GM12878 (cell line): ENCODE data around the gene RPRD1B. TPM values are rescaled to one million over a fixed set of nuclear protein-coding genes. Genes with fewer than 3 reads are reported as not detected.

Experiments used
- ATF2 ChIP-seq: IDR thresholded peaks from 2 replicates; pipeline ENCODE4 v1.6.1; 2012; ENCODE audit warnings: low read length, inconsistent platforms
- CEBPZ ChIP-seq: fragments of 150-350 bp; IDR thresholded peaks from 2 replicates; pipeline ENCODE4 v1.6.1; 2016; ENCODE audit warnings: low read depth, low read length
- ELK1 ChIP-seq: IDR thresholded peaks from 2 replicates; pipeline ENCODE4 v1.6.1; 2012; ENCODE audit warnings: low read depth, low read length, improper control_type of control experiment
- IRF4 ChIP-seq: IDR thresholded peaks from 2 replicates; pipeline ENCODE4 v1.6.1; 2011; ENCODE audit warnings: low read depth, low read length
- KLF5 ChIP-seq: fragments of 450-650 bp; IDR thresholded peaks from 2 replicates; pipeline ENCODE4 v1.6.1; 2014; ENCODE audit warnings: mild to moderate bottlenecking; ENCODE audit not compliant: partially characterized antibody
- MTA3 ChIP-seq: IDR thresholded peaks from 2 replicates; pipeline ENCODE4 v1.6.1; 2012; ENCODE audit warnings: low read length, inconsistent platforms, borderline replicate concordance
- USF1 ChIP-seq: IDR thresholded peaks from 2 replicates; pipeline ENCODE4 v1.6.1; 2011; ENCODE audit warnings: borderline replicate concordance, low read depth, mild to moderate bottlenecking, moderate library complexity, mixed read lengths, low read length; ENCODE audit not compliant: insufficient read depth; ENCODE audit errors: extremely low read length
- USF2 ChIP-seq: IDR thresholded peaks from 2 replicates; pipeline ENCODE4 v1.6.1; 2011; ENCODE audit warnings: low read depth, low read length, improper control_type of control experiment, borderline replicate concordance
- ZBTB11 ChIP-seq: fragments of 450-650 bp; formaldehyde crosslinking; IDR thresholded peaks from 2 replicates; pipeline ENCODE4 v1.5.0; 2022; ENCODE audit warnings: mild to moderate bottlenecking, missing genetic modification characterization
- polyA plus RNA-seq, 11 experiments: library from polyadenylated mRNA; depleted of rRNA in 4 of 11; unstranded in 6 of 11; stranded (reverse) in 5 of 11; fragments of >200 nt; fragmentation: Nextera tagmentation in 4 of 11; fragmentation: Illumina TruSeq in 1 of 11; extraction: Ambion mirVana in 4 of 11; extraction: Trizol in 1 of 11; gene quantifications; 1 replicate in 1 of 11; 2 replicates in 10 of 11; pipeline versions ENCODE4 v1.2.1 to v1.2.3, GENCODE V29; 2011 to 2016; ENCODE audit warnings: inconsistent platforms in 2 of 11, missing spikeins in 2 of 11, low read depth in 1 of 11
- total RNA-seq, 4 experiments: library from RNA; depleted of rRNA in 3 of 4; stranded (reverse); fragments of >200 nt in 3 of 4; fragmentation: Illumina TruSeq in 1 of 4; extraction: Trizol in 1 of 4; gene quantifications; 2 replicates each; pipeline versions ENCODE4 v1.2.1 to v1.2.3, GENCODE V29; 2013 to 2021

The RPRD1B gene
- total and polyA plus RNA-seq, 10 of the 15 experiments (the other 5 are each of a cell fraction or from before 2014, with no cell fraction given), result 5.2 to 40.2 (median 30.0) TPM

- TF ChIP-seq ZBTB11 (CRISPR knock-in tag) (peak; percentile 54), ATF2 (no peak), MTA3 (no peak), USF2 (no peak), ELK1 (peak; percentile 96), KLF5 (peak; percentile 98), USF1 (no peak), CEBPZ (no peak), IRF4 (peak; percentile 19; the same call in 1 of the 2 replicates)
These were observed at the start of gene RPRD1B, which contains the start of gene TTI1 (continued) for GRCh38 chr20:38033330-38034107.
